Ovary (tissue), 3 donors: Measurements from ENCODE around the gene DUOXA2.

Experiments used
- CTCF ChIP-seq, 3 donors: fragments of 450-650 bp in 2 of 3; fragments of 200-600 bp in 1 of 3; IDR thresholded peaks; one replicate each; pipeline versions ENCODE4 v1.5.1 to v1.8.0; 2016 to 2022; ENCODE audit warnings: antibody characterized with exemption in 3 of 3, mild to moderate bottlenecking in 1 of 3
- EP300 ChIP-seq: sonication (generic); formaldehyde crosslinking; IDR thresholded peaks from one replicate; pipeline ENCODE4 v1.6.1; 2017; ENCODE audit warnings: antibody characterized with exemption
- POLR2A ChIP-seq: fragments of 450-650 bp; IDR thresholded peaks from one replicate; pipeline ENCODE4 v1.6.1; 2017; ENCODE audit warnings: antibody characterized with exemption, mild to moderate bottlenecking, moderate library complexity
- donor health status: DM: no; HTN: no; CAD: no.

- TF ChIP-seq POLR2A: no peak
- TF ChIP-seq CTCF (IDR thresholded peaks at IDR 0.05): no peak
- TF ChIP-seq EP300: no peak
These were observed 2.6 kb upstream of the DUOXA2 start for GRCh38 chr15:45111390-45112142.
